ENCODE measurements around the gene NPLOC4.

NPLOC4 gene

DNA sequence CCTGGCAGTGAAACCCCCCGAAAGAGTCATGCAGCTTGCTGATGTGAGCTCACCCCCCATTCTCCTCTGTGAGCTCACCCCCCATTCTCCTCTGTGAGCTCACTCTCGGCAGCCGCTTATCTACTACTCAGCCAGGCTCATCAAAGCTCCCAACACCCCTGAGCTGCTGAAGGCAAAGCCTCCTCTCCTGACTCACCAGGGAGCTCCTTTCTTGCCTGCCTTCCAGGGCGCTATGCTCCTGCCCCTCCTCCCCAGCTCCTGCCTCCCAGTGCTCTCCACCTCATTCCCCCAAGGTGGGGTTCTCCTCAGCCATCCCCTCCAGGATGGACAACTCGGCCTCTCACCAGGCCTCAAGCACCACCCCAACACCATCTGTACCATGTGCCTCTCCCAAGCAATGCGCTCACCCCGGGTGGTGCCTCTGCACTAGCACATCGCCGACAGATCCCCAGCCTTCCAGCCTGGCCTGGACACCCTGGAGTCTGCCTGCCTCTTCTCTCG is 57.0 kb downstream of the NPLOC4 start:
- H3K27ac ChIP-seq, result no peak overlapping the region
- no peak for TF ChIP-seq CTCF (IDR thresholded peaks at IDR 0.05)
- no peak for TF ChIP-seq ZFX (IDR thresholded peaks at IDR 0.05; ENCODE audit: borderline replicate concordance)

- no peak for TF ChIP-seq CTCF (IDR thresholded peaks at IDR 0.05)
- TF ChIP-seq ZFX (IDR thresholded peaks at IDR 0.05; ENCODE audit: borderline replicate concordance), result no peak
- H3K27ac ChIP-seq, result no peak overlapping the region
These were observed 57.6 kb downstream of the NPLOC4 start for GRCh38 chr17:81579298-81579697.

DNA sequence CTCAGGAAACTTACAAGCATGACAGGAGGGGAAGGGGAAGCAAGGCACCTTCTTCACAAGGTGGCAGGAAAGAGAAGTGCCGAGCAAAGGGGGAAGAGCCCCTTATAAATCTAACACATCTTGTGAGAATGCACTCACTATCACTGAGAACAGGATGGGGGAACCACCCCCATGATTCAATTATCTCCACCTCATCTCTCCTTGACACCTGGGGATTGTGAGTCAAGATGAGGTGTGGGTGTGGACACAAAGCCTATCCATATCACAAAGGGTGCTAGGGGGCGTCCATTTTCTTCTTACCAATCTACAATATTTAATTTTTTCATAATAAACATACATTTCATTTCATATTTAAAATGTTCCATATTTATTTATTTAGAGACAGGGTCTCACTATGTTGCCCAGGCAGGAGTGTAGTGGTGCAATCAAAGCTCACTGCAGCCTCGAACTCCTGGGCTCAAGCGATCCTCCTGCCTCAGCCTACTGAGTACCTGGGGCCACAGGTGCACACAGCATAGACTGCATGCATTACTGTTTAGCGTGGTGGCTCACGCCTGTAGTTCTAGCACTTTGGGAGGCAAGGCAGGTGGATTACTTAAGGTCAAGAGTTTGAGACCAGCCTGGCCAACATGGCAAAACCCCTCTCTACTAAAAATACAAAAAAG is 58.2 kb downstream of the NPLOC4 start:
- TF ChIP-seq CTCF (IDR thresholded peaks at IDR 0.05) (no peak), ZFX (IDR thresholded peaks at IDR 0.05; ENCODE audit: borderline replicate concordance) (no peak)
- no peak overlapping the region for H3K27ac ChIP-seq

- TF ChIP-seq CTCF (IDR thresholded peaks at IDR 0.05), result no peak
- TF ChIP-seq ZFX (IDR thresholded peaks at IDR 0.05; ENCODE audit: borderline replicate concordance), result no peak
- peak overlapping the region; percentile 57 for H3K27ac ChIP-seq
These were observed 58.9 kb downstream of the NPLOC4 start for GRCh38 chr17:81578038-81578441.

GRCh38 chr17:81577278-81578000 is 59.5 kb downstream of the NPLOC4 start:
- TF ChIP-seq CTCF (IDR thresholded peaks at IDR 0.05), result no peak
- TF ChIP-seq ZFX (IDR thresholded peaks at IDR 0.05; ENCODE audit: borderline replicate concordance), result no peak
- peak overlapping the region; percentile 57 for H3K27ac ChIP-seq

DNA sequence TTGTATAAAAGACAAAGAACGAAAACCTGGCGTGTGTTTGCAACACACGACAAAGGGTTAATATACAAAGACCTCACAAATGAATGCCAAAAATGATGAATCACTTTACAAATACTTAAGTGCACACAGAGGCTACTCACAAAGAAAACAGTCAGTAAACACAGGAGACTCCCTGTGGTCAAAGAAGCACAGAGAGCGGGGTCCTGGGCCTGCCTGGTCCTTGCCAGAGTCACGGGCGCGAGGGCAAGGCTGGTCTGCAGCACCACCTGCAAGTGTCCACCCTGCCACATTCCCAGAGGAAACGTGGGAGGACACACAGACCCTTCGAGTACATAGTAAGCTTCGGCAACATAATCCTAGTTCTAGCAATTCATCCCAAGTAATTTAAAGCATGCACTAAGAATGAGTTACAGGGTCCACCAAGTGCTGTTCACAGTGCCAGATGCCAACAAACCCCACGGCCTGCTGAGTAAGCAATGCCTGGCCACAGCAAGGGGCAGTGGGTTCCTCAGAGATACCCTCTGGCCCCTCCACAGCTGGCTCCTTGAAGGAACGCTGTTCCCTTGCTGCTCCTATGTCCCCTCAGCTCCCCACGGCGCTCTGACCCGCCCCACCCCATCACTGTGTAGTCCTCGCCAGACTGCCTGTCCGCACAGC is 60.2 kb downstream of the NPLOC4 start:
- no peak for TF ChIP-seq CTCF (IDR thresholded peaks at IDR 0.05)
- TF ChIP-seq ZFX (IDR thresholded peaks at IDR 0.05; ENCODE audit: borderline replicate concordance), result no peak
- peak overlapping the region; percentile 57 for H3K27ac ChIP-seq

Measured in 22Rv1 (cell line).